ENCODE data around the gene ANKRD11. TPM values are rescaled to one million over a fixed set of nuclear protein-coding genes. Genes with fewer than 3 reads are reported as not detected.

The ANKRD11 gene
- total and polyA plus RNA-seq, 2 donors (not counting 3 experiments of a cell fraction or from before 2014, with no cell fraction given) = 55.8 to 191 TPM

DNA sequence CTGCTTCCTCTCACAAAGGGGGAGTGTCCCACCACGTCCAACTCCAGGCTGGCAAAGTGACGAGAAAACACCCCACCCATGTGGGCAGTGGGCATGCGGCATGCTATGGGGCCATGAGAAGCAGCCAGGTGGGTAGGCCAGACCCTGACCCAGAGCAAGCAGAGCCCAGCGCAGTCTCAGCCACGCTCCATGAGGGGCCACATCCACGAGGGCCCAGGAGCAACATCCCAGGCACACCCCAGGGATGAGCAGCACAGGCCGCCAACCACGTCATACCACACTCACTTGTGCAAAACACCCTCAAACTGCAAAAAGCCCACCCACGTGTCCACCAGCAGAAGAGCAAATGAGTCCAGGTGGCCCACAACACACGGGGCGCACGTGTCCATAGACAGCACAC is 155.9 kb downstream of the ANKRD11 start:
- ChIA-PET POLR2A (no interaction called here), CTCF (interaction anchor here (0.6 to 3.0 kb wide), 19 partner anchors 8 to 223 kb away, joined by 3 to 23 read pairs (median 5); no protein-coding TSS in a partner anchor)
- no TSS peak for BruUV-seq (replicated peaks)
- H3K27me3 ChIP-seq (ENCODE audit: control insufficient read depth in 2 of 2, insufficient read depth in 2 of 2, low read length in 2 of 2) = no peaks in the 10 kb centered on the region
- intact Hi-C loops (cut with micrococcal nuclease) (loop anchor here (5.0 kb wide), 1 partner anchor 78 kb away; no protein-coding TSS in a partner anchor), dilution Hi-C loops (cut with MboI; ENCODE audit: extremely low pct_ligation_motif_present, low sequenced_read_pairs) (no loop called here)
- H3K27ac ChIP-seq (ENCODE audit: insufficient read depth, low read depth, low read length) = peak overlapping the region; percentile 36
- H3K4me1 ChIP-seq (ENCODE audit: control insufficient read depth, extremely low read depth, insufficient read depth, low read length) = peaks cover 58% of the 10 kb centered on the region
- FAIRE-seq (peak; percentile 38), DNase-seq (ENCODE audit: low read depth, low spot score) (no peak)
- H3K36me3 ChIP-seq (ENCODE audit: control insufficient read depth in 2 of 2, extremely low read depth in 1 of 2, insufficient read depth in 2 of 2, low read length in 2 of 2) = no peaks in the 10 kb centered on the region
- TF ChIP-seq POLR2AphosphoS5 (IDR thresholded peaks at IDR 0.05; ENCODE audit: insufficient read depth, low read depth, low read length) (no peak), GATA2 (IDR thresholded peaks at IDR 0.05; ENCODE audit: insufficient read depth, insufficient read length, low read depth, low read length) (no peak), MYC (IDR thresholded peaks at IDR 0.05; ENCODE audit: low read depth, low read length) (no peak), JUN (IDR thresholded peaks at IDR 0.05; ENCODE audit: borderline replicate concordance, insufficient read depth, insufficient read length, low read depth) (no peak), FOS (IDR thresholded peaks at IDR 0.05; ENCODE audit: borderline replicate concordance, insufficient read depth, low read length) (no peak), POLR2A (IDR thresholded peaks at IDR 0.05; ENCODE audit: low read depth, low read length) (no peak), EZH2 (IDR thresholded peaks at IDR 0.05; ENCODE audit: borderline replicate concordance, low read depth, low read length, severe bottlenecking) (no peak)
- TF ChIP-seq, protein P1, sequence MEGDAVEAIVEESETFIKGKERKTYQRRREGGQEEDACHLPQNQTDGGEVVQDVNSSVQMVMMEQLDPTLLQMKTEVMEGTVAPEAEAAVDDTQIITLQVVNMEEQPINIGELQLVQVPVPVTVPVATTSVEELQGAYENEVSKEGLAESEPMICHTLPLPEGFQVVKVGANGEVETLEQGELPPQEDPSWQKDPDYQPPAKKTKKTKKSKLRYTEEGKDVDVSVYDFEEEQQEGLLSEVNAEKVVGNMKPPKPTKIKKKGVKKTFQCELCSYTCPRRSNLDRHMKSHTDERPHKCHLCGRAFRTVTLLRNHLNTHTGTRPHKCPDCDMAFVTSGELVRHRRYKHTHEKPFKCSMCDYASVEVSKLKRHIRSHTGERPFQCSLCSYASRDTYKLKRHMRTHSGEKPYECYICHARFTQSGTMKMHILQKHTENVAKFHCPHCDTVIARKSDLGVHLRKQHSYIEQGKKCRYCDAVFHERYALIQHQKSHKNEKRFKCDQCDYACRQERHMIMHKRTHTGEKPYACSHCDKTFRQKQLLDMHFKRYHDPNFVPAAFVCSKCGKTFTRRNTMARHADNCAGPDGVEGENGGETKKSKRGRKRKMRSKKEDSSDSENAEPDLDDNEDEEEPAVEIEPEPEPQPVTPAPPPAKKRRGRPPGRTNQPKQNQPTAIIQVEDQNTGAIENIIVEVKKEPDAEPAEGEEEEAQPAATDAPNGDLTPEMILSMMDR (IDR thresholded peaks at IDR 0.05; ENCODE audit: extremely low read depth in 1 of 2, insufficient read depth in 1 of 2, low read depth in 1 of 2, low read length in 2 of 2) = no peak
- TF ChIP-seq, protein P2, sequence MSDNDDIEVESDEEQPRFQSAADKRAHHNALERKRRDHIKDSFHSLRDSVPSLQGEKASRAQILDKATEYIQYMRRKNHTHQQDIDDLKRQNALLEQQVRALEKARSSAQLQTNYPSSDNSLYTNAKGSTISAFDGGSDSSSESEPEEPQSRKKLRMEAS (IDR thresholded peaks at IDR 0.05; ENCODE audit: insufficient read depth, insufficient read length) = no peak
- no peak overlapping the region for H3K4me2 ChIP-seq (ENCODE audit: insufficient read depth, low read length)
- no peak overlapping the region for H3K9ac ChIP-seq (replicated peaks; ENCODE audit: extremely low read depth, insufficient read depth, low read length)
- H3K9me3 ChIP-seq (replicated peaks; ENCODE audit: control insufficient read depth, insufficient read depth, low read length) = no peaks in the 10 kb centered on the region
- no peaks in the 10 kb centered on the region for H3K9me1 ChIP-seq (replicated peaks; ENCODE audit: control insufficient read depth, extremely low read depth, insufficient read depth, low read length)
- H2AFZ ChIP-seq (ENCODE audit: low read depth, low read length) = no peak overlapping the region
- H4K20me1 ChIP-seq (replicated peaks; ENCODE audit: control insufficient read depth, extremely low read depth, insufficient read depth, low read length) = peaks cover 3% of the 10 kb centered on the region
- no peak overlapping the region for H3K4me3 ChIP-seq (replicated peaks in 1 of 3; ENCODE audit: insufficient read depth in 1 of 3, low read depth in 1 of 3, low read length in 3 of 3)
- peaks cover 89% of the 10 kb centered on the region for H3K79me2 ChIP-seq (ENCODE audit: control insufficient read depth, insufficient read depth, low read length)
